Measurements from ENCODE around the gene NUP88. TPM values are rescaled to one million over a fixed set of nuclear protein-coding genes. Genes with fewer than 3 reads are reported as not detected.

NUP88 gene
- total and polyA plus RNA-seq, 2 donors (not counting 1 experiment from before 2014, with no cell fraction given) = 41.8 to 79.6 TPM

GRCh38 chr17:5424909-5425308, 5.4 kb upstream of the NUP88 start:
- Histone ChIP-seq H3K36me3 (ENCODE audit: control insufficient read depth, insufficient read depth, low read length) (peaks cover 2% of the 10 kb centered on the region), H3K27ac (ENCODE audit: insufficient read depth, low read length) (no peak overlapping the region), H3K4me3 (replicated peaks in 1 of 4; ENCODE audit: control extremely low read depth in 1 of 4, insufficient read depth in 1 of 4, low read depth in 3 of 4, low read length in 4 of 4) (no peak overlapping the region), H3K9me3 (ENCODE audit: control insufficient read depth, insufficient read depth, low read depth, low read length) (no peaks in the 10 kb centered on the region), H2AFZ (ENCODE audit: low read length) (no peak overlapping the region), H3K9ac (ENCODE audit: insufficient read depth, low read length) (no peak overlapping the region), H4K20me1 (ENCODE audit: control insufficient read depth, extremely low read depth, insufficient read depth, low read length) (no peaks in the 10 kb centered on the region), H3K27me3 (ENCODE audit: control insufficient read depth, insufficient read depth, low read length) (no peaks in the 10 kb centered on the region), H3K4me2 (ENCODE audit: extremely low read depth, insufficient read depth, low read length) (no peak overlapping the region), H3K79me2 (ENCODE audit: control insufficient read depth, insufficient read depth, low read length) (peaks cover 11% of the 10 kb centered on the region), H3K4me1 (ENCODE audit: control insufficient read depth, extremely low read depth, insufficient read depth, low read length) (peaks cover 8% of the 10 kb centered on the region)
- peak; percentile 44 to 53 for DNase-seq (ENCODE audit: low read depth in 2 of 2)
- TF ChIP-seq EZH2 (IDR thresholded peaks at IDR 0.05; ENCODE audit: low read length, missing control alignments) (no peak), CTCF (conservative IDR thresholded peaks at IDR 0.05 in 1 of 2, IDR thresholded peaks at IDR 0.05 in 1 of 2; ENCODE audit: low read depth in 1 of 2, low read length in 2 of 2) (no peak)

- H3K79me2 ChIP-seq (ENCODE audit: control insufficient read depth, insufficient read depth, low read length) = peaks cover 27% of the 10 kb centered on the region
- no peak for TF ChIP-seq CTCF (conservative IDR thresholded peaks at IDR 0.05 in 1 of 2, IDR thresholded peaks at IDR 0.05 in 1 of 2; ENCODE audit: low read depth in 1 of 2, low read length in 2 of 2)
- TF ChIP-seq EZH2 (IDR thresholded peaks at IDR 0.05; ENCODE audit: low read length, missing control alignments) = no peak
- no peak overlapping the region for H2AFZ ChIP-seq (ENCODE audit: low read length)
- H4K20me1 ChIP-seq (ENCODE audit: control insufficient read depth, extremely low read depth, insufficient read depth, low read length) = no peaks in the 10 kb centered on the region
- peaks cover 8% of the 10 kb centered on the region for H3K4me1 ChIP-seq (ENCODE audit: control insufficient read depth, extremely low read depth, insufficient read depth, low read length)
- no peak overlapping the region for H3K4me3 ChIP-seq (replicated peaks in 1 of 4; ENCODE audit: control extremely low read depth in 1 of 4, insufficient read depth in 1 of 4, low read depth in 3 of 4, low read length in 4 of 4)
- no peaks in the 10 kb centered on the region for H3K27me3 ChIP-seq (ENCODE audit: control insufficient read depth, insufficient read depth, low read length)
- H3K9me3 ChIP-seq (ENCODE audit: control insufficient read depth, insufficient read depth, low read depth, low read length) = no peaks in the 10 kb centered on the region
- H3K9ac ChIP-seq (ENCODE audit: insufficient read depth, low read length) = no peak overlapping the region
- no peak overlapping the region for H3K4me2 ChIP-seq (ENCODE audit: extremely low read depth, insufficient read depth, low read length)
- peak overlapping the region; percentile 7 for H3K27ac ChIP-seq (ENCODE audit: insufficient read depth, low read length)
- peak; percentile 49 to 78 for DNase-seq (ENCODE audit: low read depth in 2 of 2)
- H3K36me3 ChIP-seq (ENCODE audit: control insufficient read depth, insufficient read depth, low read length) = no peaks in the 10 kb centered on the region
These were observed 3.0 kb upstream of the NUP88 start for GRCh38 chr17:5422505-5422904.

- TF ChIP-seq CTCF (conservative IDR thresholded peaks at IDR 0.05 in 1 of 2, IDR thresholded peaks at IDR 0.05 in 1 of 2; ENCODE audit: low read depth in 1 of 2, low read length in 2 of 2) (no peak), EZH2 (IDR thresholded peaks at IDR 0.05; ENCODE audit: low read length, missing control alignments) (no peak)
- no peaks in the 10 kb centered on the region for H4K20me1 ChIP-seq (ENCODE audit: control insufficient read depth, extremely low read depth, insufficient read depth, low read length)
- H3K36me3 ChIP-seq (ENCODE audit: control insufficient read depth, insufficient read depth, low read length) = peaks cover 2% of the 10 kb centered on the region
- H3K4me3 ChIP-seq (replicated peaks in 1 of 4; ENCODE audit: control extremely low read depth in 1 of 4, insufficient read depth in 1 of 4, low read depth in 3 of 4, low read length in 4 of 4) = peak within 1 kb of the TSS; percentile 77 to 89 (median 82)
- no peaks in the 10 kb centered on the region for H3K27me3 ChIP-seq (ENCODE audit: control insufficient read depth, insufficient read depth, low read length)
- H3K9ac ChIP-seq (ENCODE audit: insufficient read depth, low read length) = peak within 1 kb of the TSS; percentile 81
- peak within 1 kb of the TSS; percentile 93 for H2AFZ ChIP-seq (ENCODE audit: low read length)
- DNase-seq (ENCODE audit: low read depth in 2 of 2) = peak in 1 of 2 donors; percentile 88
- peaks cover 36% of the 10 kb centered on the region for H3K79me2 ChIP-seq (ENCODE audit: control insufficient read depth, insufficient read depth, low read length)
- peaks cover 8% of the 10 kb centered on the region for H3K4me1 ChIP-seq (ENCODE audit: control insufficient read depth, extremely low read depth, insufficient read depth, low read length)
- H3K4me2 ChIP-seq (ENCODE audit: extremely low read depth, insufficient read depth, low read length) = peak within 1 kb of the TSS; percentile 89
- peak within 1 kb of the TSS; percentile 88 for H3K27ac ChIP-seq (ENCODE audit: insufficient read depth, low read length)
- no peaks in the 10 kb centered on the region for H3K9me3 ChIP-seq (ENCODE audit: control insufficient read depth, insufficient read depth, low read depth, low read length)
These were observed 644 bp upstream of the NUP88 start, which contains the start of gene RPAIN for GRCh38 chr17:5419959-5420653. RPAIN (plus strand) TSS chr17:5420182; CDS start chr17:5420211, 29 bp downstream.

Measured in fibroblast of lung (primary cell).